GM12875 (cell line): Measurements from ENCODE around the gene REG4.

ENCODE experiments used
- H3K4me3 ChIP-seq: one replicate; pipeline ENCODE4 v1.5.1; 2011; ENCODE audit warnings: low read depth, low read length, control low read depth
- TF ChIP-seq, protein P1 (sequence below): IDR thresholded peaks from 2 replicates; pipeline ENCODE4 v1.5.1; 2011; ENCODE audit warnings: low read depth, mild to moderate bottlenecking, control low read depth, inconsistent platforms, low read length, moderate library complexity, borderline replicate concordance; ENCODE audit not compliant: insufficient read depth

Gene REG4

DNA sequence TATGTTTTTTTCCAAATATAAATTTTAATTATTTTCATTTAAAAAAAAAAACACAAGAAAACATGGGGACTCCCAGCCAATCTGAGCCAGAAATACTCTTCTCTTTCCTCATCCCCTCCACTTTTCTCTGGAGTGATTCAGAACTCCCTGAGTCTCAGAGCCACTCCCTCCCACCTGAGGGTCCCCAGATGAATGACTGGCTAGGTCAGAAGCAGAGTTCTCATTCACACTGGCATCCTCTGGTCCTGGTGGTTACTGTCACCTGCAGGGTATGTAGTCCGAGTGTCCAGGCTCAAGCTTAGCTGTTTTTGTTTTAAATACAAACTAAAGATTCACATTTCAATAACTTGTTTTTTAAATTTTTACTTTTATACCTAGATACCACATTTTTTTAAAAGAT is 48.9 kb downstream of the REG4 start:
- H3K4me3 ChIP-seq: no peak overlapping the region
- TF ChIP-seq, protein P1, sequence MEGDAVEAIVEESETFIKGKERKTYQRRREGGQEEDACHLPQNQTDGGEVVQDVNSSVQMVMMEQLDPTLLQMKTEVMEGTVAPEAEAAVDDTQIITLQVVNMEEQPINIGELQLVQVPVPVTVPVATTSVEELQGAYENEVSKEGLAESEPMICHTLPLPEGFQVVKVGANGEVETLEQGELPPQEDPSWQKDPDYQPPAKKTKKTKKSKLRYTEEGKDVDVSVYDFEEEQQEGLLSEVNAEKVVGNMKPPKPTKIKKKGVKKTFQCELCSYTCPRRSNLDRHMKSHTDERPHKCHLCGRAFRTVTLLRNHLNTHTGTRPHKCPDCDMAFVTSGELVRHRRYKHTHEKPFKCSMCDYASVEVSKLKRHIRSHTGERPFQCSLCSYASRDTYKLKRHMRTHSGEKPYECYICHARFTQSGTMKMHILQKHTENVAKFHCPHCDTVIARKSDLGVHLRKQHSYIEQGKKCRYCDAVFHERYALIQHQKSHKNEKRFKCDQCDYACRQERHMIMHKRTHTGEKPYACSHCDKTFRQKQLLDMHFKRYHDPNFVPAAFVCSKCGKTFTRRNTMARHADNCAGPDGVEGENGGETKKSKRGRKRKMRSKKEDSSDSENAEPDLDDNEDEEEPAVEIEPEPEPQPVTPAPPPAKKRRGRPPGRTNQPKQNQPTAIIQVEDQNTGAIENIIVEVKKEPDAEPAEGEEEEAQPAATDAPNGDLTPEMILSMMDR: no peak

DNA sequence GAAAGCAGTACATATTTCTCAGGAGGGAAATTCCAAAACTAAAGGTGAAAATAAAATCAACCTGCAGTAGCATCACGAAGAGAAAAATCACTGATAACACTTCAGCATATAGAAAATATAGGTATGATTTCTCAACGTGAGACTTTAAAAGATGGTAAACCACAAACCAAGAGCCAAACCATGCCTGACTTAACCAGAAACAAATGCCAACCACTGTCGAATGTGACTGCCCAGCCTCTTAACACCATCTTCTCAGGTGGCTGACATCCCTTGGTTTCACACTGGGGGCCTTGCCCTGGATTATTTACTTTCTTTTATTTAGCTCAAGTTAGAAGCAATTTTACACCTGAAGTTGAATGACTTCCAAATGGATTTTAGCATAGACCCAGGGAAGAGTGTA is 52.7 kb downstream of the REG4 start:
- no peak overlapping the region for H3K4me3 ChIP-seq
- TF ChIP-seq, protein P1: no peak

DNA sequence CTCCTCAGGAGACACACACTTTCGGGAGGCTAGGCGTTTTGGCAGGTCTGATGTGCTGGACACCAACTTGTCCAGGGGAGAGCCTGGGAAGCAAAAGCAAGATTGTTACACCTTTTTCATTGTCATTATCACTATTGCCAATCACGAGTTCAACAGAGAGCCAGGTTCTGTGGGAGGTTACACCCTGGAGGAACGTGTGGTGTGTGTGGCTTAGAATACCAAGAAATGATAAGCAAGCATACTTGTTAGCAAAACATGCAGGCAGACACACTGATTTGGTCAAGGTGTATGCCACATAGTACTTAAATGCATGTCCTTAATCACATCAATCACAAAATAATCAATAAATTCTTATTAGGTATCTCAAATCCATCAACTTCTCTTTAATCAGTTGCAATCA is 58.7 kb downstream of the REG4 start:
- no peak overlapping the region for H3K4me3 ChIP-seq
- TF ChIP-seq, protein P1: no peak

DNA sequence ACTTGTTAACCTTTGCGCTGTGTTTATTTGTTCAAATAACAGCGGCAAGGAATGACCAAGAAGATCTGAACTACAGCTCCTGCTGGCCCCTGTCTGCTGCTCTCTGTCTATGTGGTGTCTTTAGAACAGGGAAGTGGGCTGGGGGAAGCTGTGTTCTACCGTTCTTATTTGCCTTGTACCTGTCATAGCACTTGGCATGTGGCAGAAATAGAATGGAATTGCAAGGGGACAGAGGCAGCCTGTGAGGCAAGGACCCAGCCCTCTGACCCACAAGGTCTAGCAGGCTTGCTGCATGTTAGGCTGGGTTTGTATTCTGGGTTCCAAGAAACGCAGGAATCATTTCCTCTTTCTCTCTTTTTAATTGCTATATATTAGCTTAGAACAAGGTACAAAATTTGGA is 63.2 kb downstream of the REG4 start:
- TF ChIP-seq, protein P1: no peak
- no peak overlapping the region for H3K4me3 ChIP-seq

DNA sequence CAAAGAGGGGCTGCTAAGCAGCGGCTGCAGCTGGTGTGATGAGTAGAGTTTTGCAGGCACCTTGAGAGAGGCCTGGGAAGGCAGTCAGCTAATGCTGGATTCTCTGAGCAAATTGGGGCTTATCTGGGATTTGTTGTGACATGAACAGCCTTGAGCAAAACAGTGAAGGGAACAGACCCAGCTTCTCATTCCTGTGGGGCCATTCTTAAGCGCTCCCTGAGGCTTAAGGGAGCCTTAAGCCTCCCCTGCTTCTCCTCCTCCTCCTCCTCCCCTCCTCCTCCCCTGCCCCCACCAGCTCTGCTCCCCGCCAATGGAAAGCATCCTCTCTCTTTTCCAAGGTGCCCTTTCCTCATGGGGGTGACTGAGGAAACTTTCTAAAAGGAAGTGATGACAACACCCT is 63.8 kb downstream of the REG4 start:
- H3K4me3 ChIP-seq: no peak overlapping the region
- TF ChIP-seq, protein P1: no peak

DNA sequence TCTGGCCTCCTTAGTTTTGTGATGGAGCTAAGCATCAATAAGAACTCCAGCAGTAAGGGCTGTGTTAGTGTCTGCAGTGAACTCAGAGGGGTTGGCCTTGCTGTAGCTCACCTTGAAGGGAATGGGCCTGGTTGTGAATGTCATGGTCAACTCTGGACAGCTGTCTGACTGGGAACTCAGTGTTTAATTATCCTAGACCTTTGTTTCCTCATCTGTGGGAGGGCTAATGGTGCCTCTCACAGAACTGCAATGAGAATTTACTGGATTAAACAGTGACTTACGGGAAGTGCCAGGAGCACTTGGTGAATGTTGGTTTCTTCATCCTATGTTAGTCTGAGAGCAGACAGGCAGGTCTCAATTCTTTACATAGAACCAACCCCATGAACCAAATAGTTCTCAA is 66.2 kb downstream of the REG4 start:
- H3K4me3 ChIP-seq: no peak overlapping the region
- TF ChIP-seq, protein P1: no peak

DNA sequence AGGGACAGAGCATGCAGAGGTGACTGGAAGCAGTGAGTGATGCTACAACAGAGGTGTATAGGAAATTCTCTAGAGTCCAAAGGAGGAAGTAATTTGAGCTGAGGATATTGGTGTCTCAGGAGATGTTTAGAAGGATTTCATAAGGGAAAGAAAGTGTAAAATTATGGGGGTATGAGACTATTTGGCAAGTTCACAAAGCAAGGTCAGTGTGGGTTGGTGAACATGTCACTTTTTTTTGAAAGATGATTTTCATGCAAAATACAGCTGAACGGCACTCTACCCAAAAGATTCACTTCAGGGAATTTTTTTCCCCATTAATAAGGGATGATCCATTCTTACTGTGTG is 66.7 kb downstream of the REG4 start:
- TF ChIP-seq, protein P1: no peak
- H3K4me3 ChIP-seq: no peak overlapping the region
